Stimulated activated CD4-positive, alpha-beta T cell treated with anti-CD3 and anti-CD28 coated beads, Interleukin-15, amount 100 ng/mL, for 48 hours (primary cell): Measurements from ENCODE around the gene PPP1R8.

ENCODE experiments used
- DNase-seq, 2 donors: peaks; one replicate each; pipeline ENCODE4 v3.0.0-alpha.2; 2020; ENCODE audit warnings: low read depth in 2 of 2

PPP1R8 gene

GRCh38 chr1:27872059-27872801 lies 41.6 kb downstream of the PPP1R8 start, which contains the start of gene THEMIS2:
THEMIS2 (plus strand) TSS chr1:27872544; CDS start chr1:27872572, 28 bp downstream.
- DNase-seq: peak; percentile 54 to 77

DNA sequence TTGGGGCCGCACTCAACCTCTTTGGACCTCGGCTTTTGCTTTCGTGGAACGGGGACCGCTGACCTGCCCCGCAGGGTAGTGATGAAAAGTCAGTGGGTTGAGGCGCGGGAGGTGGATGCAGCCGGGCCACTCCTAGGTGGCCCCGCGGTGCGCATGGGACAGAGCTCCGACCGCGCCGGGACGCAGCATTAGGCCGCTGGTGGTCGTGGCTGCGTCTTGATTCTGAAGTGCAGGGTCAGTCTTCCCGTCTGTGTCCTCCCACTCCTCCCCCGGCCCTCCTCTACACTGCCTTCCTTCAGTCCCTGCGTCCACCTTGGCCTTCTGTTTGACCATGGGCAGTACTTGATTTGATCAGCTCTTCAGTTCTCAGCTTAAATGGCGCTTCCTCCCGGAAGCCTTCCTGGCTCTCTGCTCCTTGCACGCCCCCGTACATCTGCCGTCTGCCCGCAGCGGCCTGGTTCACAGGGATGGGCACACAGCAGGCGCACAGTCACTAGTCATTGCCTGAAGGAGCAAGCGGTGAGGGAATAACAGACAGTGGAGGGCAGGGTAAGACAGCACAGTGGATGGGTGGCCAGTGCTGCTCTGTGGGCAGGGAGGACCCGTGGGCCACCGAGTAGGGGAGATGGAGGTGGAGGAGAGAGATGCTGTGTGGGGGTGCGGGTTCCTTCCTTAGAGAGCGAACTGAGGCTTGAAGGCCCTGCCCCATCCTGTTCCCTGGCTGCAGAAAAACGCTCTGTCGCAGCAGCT lies 42.4 kb downstream of the PPP1R8 start:
- no peak for DNase-seq

GRCh38 chr1:27873671-27874384 lies 43.2 kb downstream of the PPP1R8 start:
- DNase-seq: no peak

DNA sequence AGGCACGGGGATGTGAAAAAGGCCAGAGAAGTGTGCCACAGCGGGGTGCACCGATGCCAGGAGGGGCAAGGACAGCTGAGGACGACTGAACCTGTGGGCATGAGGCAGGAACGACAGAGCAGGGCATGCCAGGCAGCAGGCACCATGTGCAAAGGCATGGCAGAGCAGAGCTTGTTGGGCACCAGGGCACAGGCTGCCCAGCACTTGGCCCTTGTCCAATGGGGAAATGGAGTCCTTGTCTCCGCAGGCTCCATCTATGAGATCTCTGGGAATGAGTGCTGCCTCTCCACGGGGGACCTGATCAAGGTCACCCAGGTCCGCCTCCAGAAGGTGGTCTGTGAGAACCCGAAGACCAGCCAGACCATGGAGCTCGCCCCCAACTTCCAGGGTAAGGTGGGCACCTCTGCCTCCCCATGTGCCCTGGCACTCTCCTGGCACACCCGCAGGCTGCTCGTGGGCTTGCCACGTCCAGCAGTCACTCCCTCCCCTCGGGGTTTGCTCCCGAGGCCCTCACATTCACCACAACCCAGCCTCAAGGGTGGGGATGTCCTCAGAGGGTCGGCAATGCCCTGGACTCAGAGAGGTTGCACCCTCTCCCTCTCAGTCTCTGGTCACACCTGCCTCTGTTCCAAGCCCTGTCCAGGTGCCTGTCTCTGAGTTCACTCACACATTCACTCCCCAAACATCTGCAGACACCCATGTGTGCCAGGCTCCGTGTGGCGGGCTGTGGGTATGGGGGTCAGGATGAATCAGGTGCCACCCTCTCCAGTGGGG lies 45.9 kb downstream of the PPP1R8 start:
- DNase-seq: no peak

DNA sequence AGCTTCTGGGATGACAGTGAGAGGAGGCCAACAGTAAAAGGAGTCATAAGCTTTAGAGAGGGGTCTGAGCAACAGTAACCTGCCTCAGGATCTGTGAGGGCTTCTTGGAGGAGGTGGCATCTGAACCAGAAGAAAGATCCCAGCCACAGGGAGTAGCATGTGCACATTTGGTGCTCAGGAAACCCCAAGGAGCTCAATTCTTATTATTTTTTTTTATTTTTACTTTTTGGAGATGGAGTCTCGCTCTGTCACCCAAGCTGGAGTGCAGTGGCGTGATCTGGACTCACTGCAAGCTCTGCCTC lies 46.5 kb downstream of the PPP1R8 start:
- DNase-seq: no peak

DNA sequence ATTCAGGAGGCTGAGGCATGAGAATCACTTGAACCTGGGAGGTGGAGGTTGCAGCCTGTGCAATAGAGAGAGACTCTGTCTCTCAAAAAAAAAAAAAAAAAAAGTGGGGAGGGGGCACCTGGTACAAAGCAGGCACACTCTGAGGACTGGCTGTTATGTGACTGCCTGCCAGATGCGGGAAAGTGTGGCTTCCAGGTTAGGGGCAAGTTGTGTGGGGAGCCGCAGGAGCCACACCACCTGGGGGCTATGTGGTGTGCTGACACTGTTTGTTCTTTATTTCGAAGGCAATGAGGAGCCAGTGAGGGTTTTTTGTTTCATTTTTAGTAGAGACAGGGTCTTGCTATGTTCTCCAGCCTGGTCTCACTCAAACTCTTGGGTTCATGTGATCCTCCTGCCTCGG lies 47.5 kb downstream of the PPP1R8 start:
- DNase-seq: no peak

DNA sequence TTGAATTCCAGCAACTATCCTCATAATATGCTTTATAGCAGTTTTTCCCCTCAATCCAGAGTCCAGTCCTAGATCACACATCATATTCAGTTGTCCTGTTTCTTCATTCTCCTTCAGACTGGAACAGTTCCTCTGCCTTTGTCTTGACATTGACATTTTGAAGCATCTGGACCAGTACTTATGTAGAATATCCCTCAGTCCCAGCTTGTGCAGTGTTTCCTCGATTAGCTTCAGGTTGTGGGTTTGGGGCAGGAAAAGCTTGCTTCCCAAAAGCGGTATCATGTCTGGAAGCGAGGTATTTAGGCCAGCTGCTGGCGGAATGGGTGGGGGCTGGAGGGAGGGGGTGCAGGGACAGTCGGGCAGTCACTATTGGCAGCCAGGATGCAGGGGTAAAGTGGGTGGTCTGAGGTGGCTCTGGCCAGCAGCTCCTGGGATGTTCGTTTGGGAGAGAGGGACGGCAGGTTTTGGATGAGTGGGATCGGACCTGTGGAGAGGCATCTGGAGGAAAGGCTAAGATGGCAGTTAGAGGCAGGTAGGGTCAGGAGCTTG lies 48.3 kb downstream of the PPP1R8 start:
- DNase-seq: no peak

DNA sequence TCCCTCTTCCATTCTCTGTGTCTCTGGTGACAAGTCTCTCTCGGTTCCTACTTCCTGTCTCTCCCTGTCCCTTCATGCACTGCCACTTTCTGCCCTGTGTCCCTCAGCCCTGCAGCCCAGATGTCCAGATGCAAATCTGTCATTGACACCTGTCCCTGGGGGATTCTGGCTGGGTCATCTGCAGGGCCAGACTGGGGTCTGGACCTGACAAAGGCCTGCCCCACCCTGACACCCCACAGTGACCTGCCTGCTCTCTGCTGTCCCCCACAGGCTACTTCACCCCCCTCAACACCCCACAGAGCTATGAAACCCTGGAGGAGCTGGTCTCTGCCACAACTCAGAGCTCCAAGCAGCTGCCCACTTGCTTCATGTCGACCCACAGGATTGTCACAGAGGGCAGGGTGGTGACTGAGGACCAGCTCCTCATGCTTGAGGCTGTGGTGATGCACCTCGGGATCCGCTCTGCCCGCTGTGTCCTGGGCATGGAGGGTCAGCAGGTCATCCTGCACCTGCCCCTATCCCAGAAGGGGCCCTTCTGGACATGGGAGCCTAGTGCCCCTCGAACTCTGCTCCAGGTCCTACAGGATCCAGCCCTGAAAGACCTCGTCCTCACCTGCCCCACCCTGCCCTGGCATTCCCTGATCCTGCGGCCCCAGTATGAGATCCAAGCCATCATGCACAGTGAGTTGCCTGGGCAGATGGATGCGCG lies 48.9 kb downstream of the PPP1R8 start:
- no peak for DNase-seq

DNA sequence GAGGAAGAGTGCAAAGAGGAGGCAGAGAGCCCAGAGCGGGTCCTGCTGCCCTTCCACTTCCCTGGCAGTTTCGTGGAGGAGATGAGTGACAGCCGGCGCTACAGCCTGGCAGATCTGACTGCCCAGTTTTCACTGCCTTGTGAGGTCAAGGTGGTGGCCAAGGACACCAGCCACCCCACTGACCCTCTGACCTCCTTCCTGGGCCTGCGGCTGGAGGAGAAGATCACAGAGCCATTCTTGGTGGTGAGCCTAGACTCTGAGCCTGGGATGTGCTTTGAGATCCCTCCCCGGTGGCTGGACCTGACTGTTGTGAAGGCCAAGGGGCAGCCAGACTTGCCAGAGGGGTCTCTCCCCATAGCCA lies 51.9 kb downstream of the PPP1R8 start:
- DNase-seq: no peak

GRCh38 chr1:27883536-27883935 lies 53.0 kb downstream of the PPP1R8 start:
- no peak for DNase-seq

- no peak for DNase-seq
These were observed 53.7 kb downstream of the PPP1R8 start for GRCh38 chr1:27884006-27884954.

DNA sequence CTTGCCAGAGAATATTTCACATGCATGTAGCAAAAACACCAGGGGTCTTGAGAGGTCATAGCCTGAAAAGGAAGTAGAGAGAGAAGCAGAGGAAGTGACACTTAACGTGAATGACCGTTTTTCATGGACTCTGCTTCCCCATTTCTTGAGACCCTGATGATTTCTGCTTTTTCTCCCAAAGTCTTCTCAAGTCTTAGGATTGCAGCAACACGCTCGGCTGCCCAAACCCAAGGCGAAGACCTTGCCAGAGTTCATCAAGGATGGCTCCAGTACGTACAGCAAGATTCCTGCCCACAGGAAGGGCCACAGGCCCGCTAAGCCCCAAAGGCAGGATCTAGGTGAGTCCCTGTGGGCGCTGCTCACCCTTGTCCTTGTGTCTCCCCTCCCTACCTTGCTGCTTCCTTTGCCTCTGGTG lies 54.5 kb downstream of the PPP1R8 start:
- no peak for DNase-seq

DNA sequence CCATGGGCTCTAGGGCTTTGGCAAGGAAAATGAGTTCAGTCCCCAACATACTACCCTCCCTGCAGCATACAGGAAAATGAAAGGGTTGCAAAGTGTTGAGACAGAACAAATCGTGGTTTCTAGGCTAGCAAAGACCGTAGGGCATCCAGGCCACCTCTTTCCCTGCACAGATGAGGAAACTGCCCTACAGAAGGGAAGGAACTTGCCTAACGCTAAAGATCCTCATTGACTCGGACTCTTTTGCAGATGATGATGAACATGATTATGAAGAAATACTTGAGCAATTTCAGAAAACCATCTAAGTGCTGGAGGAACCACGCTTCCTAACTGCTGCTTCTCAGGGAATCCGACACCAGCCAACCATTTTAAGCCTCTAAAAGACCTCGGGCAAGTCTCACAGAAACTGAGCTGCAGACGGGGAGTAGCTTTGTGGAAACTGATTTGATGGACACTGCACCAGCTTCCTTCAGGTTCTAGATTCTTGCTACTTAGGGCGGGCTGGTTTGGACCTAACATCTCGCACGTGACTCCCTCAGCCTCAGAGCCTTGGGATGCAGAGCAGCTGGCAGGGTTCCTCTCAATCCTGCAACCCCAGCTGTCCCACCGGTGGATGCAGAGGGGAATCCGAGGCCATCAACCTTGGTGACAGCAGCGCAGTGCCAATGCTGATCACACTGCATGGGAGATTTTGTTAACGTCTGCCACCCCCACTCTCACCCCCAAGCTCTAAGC lies 55.2 kb downstream of the PPP1R8 start:
- DNase-seq: no peak

GRCh38 chr1:27886353-27886679 lies 55.7 kb downstream of the PPP1R8 start:
- DNase-seq: no peak

GRCh38 chr1:27886744-27887143 lies 56.2 kb downstream of the PPP1R8 start:
- no peak for DNase-seq

GRCh38 chr1:27887215-27888021 lies 56.8 kb downstream of the PPP1R8 start:
- DNase-seq: no peak

DNA sequence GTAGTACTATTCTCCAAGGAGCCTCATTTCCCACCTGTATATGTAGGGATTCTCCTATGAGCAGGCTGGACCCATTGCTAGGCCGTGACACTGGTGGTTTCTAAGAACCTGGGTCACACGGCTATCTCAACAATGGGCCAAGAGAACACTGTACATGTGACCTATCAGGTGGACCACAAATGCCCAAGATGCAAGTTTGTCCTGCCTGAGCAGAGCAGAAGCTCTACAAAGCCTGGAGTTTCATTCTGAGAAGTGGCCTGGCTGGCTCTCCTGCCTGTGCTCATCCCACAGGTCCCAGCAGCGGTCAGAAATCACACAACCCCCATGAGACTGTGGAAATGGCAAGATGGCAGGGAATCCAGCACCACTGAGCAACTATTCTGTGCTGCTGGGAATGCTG lies 58.9 kb downstream of the PPP1R8 start:
- DNase-seq: no peak

DNA sequence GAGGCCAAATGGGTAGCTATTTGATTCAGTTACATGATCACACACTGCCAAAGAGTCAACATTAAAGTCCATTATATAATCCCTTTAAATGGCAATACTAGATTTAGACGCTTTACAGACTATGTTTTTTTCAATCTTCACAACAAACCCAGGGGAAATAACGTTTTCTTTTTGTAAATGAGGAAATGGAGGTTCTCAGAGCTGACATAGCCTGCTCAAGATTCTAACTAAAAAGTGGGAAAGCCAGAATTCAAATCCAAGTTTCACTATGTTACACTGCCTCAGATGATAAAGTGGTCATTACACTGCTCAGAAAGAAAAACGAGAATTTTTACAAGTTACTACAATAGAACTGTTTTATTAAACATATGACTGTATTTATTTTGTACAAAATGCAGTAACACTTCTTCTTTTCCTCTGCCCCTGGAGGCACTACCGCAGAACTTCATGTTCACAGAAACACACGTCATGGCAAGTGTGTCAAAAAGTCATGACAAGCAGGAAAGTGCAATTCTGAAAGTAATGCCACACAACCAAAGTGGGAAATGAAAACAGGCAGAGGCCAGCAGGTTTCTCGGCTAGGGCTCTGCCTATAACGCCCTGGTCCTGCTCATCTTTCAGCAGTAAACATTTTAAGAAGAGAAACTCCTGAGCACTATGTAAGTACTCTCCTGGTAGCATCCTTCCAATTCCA lies 60.8 kb downstream of the PPP1R8 start:
- no peak for DNase-seq
